HCT116 (cell line): ENCODE results near the gene LRRFIP2. TPM values are rescaled to one million over a fixed set of nuclear protein-coding genes. Genes with fewer than 3 reads are reported as not detected.
"Not testable (repeated sequence)": the region's sequence is repeated elsewhere in the genome, so short reads cannot be mapped to it uniquely, and the experiment has no call there.

Experiments
- ATAC-seq: fragments of 200-7000 bp; cut with Tn5 transposase; 2 replicates; pipeline ENCODE4 v1.9.1; 2020; ENCODE audit warnings: mild to moderate bottlenecking, moderate library complexity
- BruUV-seq: library from RNA; stranded (reverse); fragments of 400-500 nt; replicated peaks from 2 replicates; lab custom pipeline; 2021; lab: Mats Ljungman, UMichigan
- CTCF ChIA-PET: fragments of 300-600 bp; sonication (Branson Sonifier 250); formaldehyde crosslinking; loops from one replicate; lab custom pipeline; 2021; ENCODE audit warnings: antibody characterized with exemption; lab: Charles Lee
- POLR2A ChIA-PET: fragments of 300-600, 350-600 bp; sonication (Branson Sonifier 250); formaldehyde crosslinking; loops from one replicate; lab custom pipeline; 2021; ENCODE audit warnings: antibody characterized with exemption; lab: Charles Lee
- RAD21 ChIA-PET, 2 experiments: fragments of 300-600 bp; sonication (Branson Sonifier 250); formaldehyde crosslinking; loops; one replicate each; lab custom pipeline; 2023; ENCODE audit warnings: low total read pairs in 2 of 2; ENCODE audit not compliant: uncharacterized antibody in 2 of 2, unreplicated experiment in 2 of 2, low non-redundant PET in 1 of 2; lab: Charles Lee
- DNase-seq: peaks from one replicate; pipeline ENCODE4 v3.0.0-alpha.2; 2010; ENCODE audit warnings: low read depth, low spot score
- H2AFZ ChIP-seq: fragments of 200-600 bp; shearing (Covaris generic), sonication (generic); 2 replicates; pipeline ENCODE4 v1.6.1; 2017; ENCODE audit warnings: low read depth, mixed run types, mixed read lengths, antibody characterized with exemption, low read length; ENCODE audit not compliant: poor library complexity, severe bottlenecking
- H3K27ac ChIP-seq: 2 replicates; pipeline ENCODE4 v1.5.1; 2012; ENCODE audit warnings: low read depth, low read length
- H3K27me3 ChIP-seq: fragments of 200-600 bp; sonication (generic); 2 replicates; pipeline ENCODE4 v1.6.1; 2016; ENCODE audit warnings: mixed run types, low read length, mixed read lengths; ENCODE audit not compliant: insufficient read depth
- H3K36me3 ChIP-seq, 2 experiments: fragments of 200-500 bp in 1 of 2; fragments of 200-600 bp in 1 of 2; sonication (Bioruptor generic) in 1 of 2; sonication (generic) in 1 of 2; 2 replicates each; pipeline versions ENCODE4 v1.5.1 to v1.6.1; 2014 to 2016; ENCODE audit warnings: low read length in 2 of 2, inconsistent platforms in 1 of 2, mixed read lengths in 1 of 2, mixed run types in 1 of 2; ENCODE audit not compliant: insufficient read depth in 2 of 2, control insufficient read depth in 1 of 2
- H3K4me1 ChIP-seq, 2 experiments: fragments of 200-600 bp in 1 of 2; sonication (generic) in 1 of 2; 2 replicates each; pipeline versions ENCODE4 v1.5.1 to v1.6.1; 2012 to 2017; ENCODE audit warnings: low read length in 2 of 2, inconsistent platforms in 1 of 2, mild to moderate bottlenecking in 1 of 2, mixed read lengths in 1 of 2, mixed run types in 1 of 2, moderate library complexity in 1 of 2; ENCODE audit not compliant: insufficient read depth in 2 of 2, control insufficient read depth in 1 of 2
- H3K4me2 ChIP-seq: fragments of 200-600 bp; sonication (generic); 2 replicates; pipeline ENCODE4 v1.6.1; 2017; ENCODE audit warnings: mixed run types, low read length, mixed read lengths
- H3K4me3 ChIP-seq, 2 experiments: fragments of 200-600 bp in 1 of 2; sonication (generic) in 1 of 2; replicated peaks in 1 of 2; 2 replicates each; pipeline ENCODE4 v1.5.1; 2011 to 2016; ENCODE audit warnings: low read length in 2 of 2, control low read depth in 1 of 2, low read depth in 1 of 2, mild to moderate bottlenecking in 1 of 2, mixed read lengths in 1 of 2, mixed run types in 1 of 2
- H3K79me2 ChIP-seq: fragments of 200-600 bp; sonication (generic); 2 replicates; pipeline ENCODE4 v1.6.1; 2017; ENCODE audit warnings: mild to moderate bottlenecking, mixed run types, low read length, moderate library complexity, mixed read lengths; ENCODE audit not compliant: insufficient read depth
- H3K9ac ChIP-seq: fragments of 200-600 bp; sonication (generic); 2 replicates; pipeline ENCODE4 v1.6.1; 2016; ENCODE audit warnings: low read length, mixed read lengths
- H3K9me2 ChIP-seq: fragments of 200-600 bp; sonication (generic), shearing (Covaris generic); 2 replicates; pipeline ENCODE4 v1.6.1; 2017; ENCODE audit warnings: mixed run types, mild to moderate bottlenecking, moderate library complexity; ENCODE audit not compliant: insufficient read depth
- H3K9me3 ChIP-seq, 2 experiments: fragments of 200-500 bp in 1 of 2; fragments of 200-600 bp in 1 of 2; sonication (Bioruptor generic) in 1 of 2; sonication (generic) in 1 of 2; 2 replicates each; pipeline ENCODE4 v1.6.1; 2014 to 2017; ENCODE audit warnings: low read length in 2 of 2, mixed read lengths in 2 of 2, inconsistent platforms in 1 of 2, low read depth in 1 of 2, mild to moderate bottlenecking in 1 of 2, mixed run types in 1 of 2, moderate library complexity in 1 of 2; ENCODE audit not compliant: control insufficient read depth in 1 of 2, insufficient read depth in 1 of 2
- H4K20me1 ChIP-seq: fragments of 200-600 bp; sonication (generic), shearing (Covaris generic); 2 replicates; pipeline ENCODE4 v1.6.1; 2017; ENCODE audit warnings: mixed run types, mild to moderate bottlenecking, moderate library complexity; ENCODE audit not compliant: insufficient read depth
- CEBPB ChIP-seq: IDR thresholded peaks from 2 replicates; pipeline ENCODE4 v1.6.1; 2012; ENCODE audit warnings: low read depth
- EGR1 ChIP-seq: IDR thresholded peaks from 2 replicates; pipeline ENCODE4 v1.6.1; 2012; ENCODE audit warnings: low read depth
- EZH2 ChIP-seq: fragments of 200-600 bp; sonication (generic); IDR thresholded peaks from 2 replicates; pipeline ENCODE4 v1.6.1; 2017; ENCODE audit warnings: antibody characterized with exemption, mixed run types
- POLR2A ChIP-seq: IDR thresholded peaks from 2 replicates; pipeline ENCODE4 v1.7.0; 2011; ENCODE audit warnings: borderline replicate concordance; ENCODE audit not compliant: insufficient read depth, insufficient read length; ENCODE audit errors: extremely low read depth
- TCF7L2 ChIP-seq: IDR thresholded peaks from 2 replicates; pipeline ENCODE4 v1.7.0; 2011; ENCODE audit warnings: borderline replicate concordance, inconsistent platforms; ENCODE audit not compliant: insufficient read depth, insufficient read length; ENCODE audit errors: extremely low read depth
- intact Hi-C: fragments of 100-400 bp; cut with micrococcal nuclease; formaldehyde crosslinking; loops from 2 replicates; pipeline ENCODE4 v1.10.0; 2022
- total RNA-seq: library from RNA; stranded (reverse); gene quantifications from one replicate; pipeline ENCODE4 v1.2.1, GENCODE V29; 2021; ENCODE audit not compliant: unreplicated experiment
- TF ChIP-seq, protein P1 (sequence below): IDR thresholded peaks from 2 replicates; pipeline ENCODE4 v1.6.1; 2012

LRRFIP2 gene
- total RNA-seq, 1 experiment from 2014 or later, result 27.0 TPM

DNA sequence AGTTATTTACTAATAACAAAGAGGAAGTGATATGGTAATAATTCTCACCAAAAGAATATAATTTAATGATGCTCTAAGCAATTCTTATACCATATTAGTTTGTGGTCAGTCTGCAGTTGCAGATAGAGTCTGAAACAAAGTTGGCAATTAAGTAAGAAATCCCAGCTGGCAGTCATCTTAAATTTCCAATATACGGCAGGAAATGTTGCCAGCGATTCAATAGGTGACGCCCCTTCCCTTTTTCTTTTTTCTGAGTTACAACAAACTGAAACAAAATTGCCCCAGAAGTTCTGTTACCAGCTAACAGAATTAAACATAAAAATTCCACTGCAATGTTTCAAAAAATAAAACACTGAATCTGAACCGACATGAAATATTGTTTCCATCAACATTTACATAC, 26.7 kb downstream of the LRRFIP2 start:
- TF ChIP-seq EZH2 (no peak), TCF7L2 (no peak), POLR2A (no peak), CEBPB (no peak), EGR1 (no peak)
- TF ChIP-seq, protein P1, sequence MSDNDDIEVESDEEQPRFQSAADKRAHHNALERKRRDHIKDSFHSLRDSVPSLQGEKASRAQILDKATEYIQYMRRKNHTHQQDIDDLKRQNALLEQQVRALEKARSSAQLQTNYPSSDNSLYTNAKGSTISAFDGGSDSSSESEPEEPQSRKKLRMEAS, result no peak
- Histone ChIP-seq H3K27me3 (no peaks in the 10 kb centered on the region), H3K4me1 (no peaks in the 10 kb centered on the region), H3K9me3 (no peaks in the 10 kb centered on the region), H3K4me2 (no peak overlapping the region), H3K4me3 (no peak overlapping the region), H3K36me3 (peaks cover 3 to 5% of the 10 kb centered on the region in 2 experiments; a peak in 1 of 4 replicates), H2AFZ (no peak overlapping the region), H3K9me2 (no peaks in the 10 kb centered on the region), H3K27ac (no peak overlapping the region), H3K9ac (no peak overlapping the region), H4K20me1 (peaks cover 5% of the 10 kb centered on the region; the same call in 1 of the 2 replicates), H3K79me2 (peaks cover 7% of the 10 kb centered on the region; the same call in 1 of the 2 replicates)
- intact Hi-C loops, result no loop called here
- DNase-seq (no peak), ATAC-seq (no peak)
- ChIA-PET POLR2A (no interaction called here), CTCF (no interaction called here), RAD21 (no interaction called here)
- no TSS peak for BruUV-seq

- POLR2A ChIA-PET, H2AFZ ChIP-seq, ATAC-seq, intact Hi-C loops, H3K9ac ChIP-seq, CTCF ChIA-PET, H3K79me2 ChIP-seq, DNase-seq, H3K4me1 ChIP-seq, H3K4me3 ChIP-seq, H3K27me3 ChIP-seq, H3K9me2 ChIP-seq, H3K27ac ChIP-seq, H3K4me2 ChIP-seq, H3K9me3 ChIP-seq, BruUV-seq, H4K20me1 ChIP-seq, H3K36me3 ChIP-seq, RAD21 ChIA-PET: not testable (repeated sequence)
Observed at GRCh38 chr3:37146927-37147326, 27.5 kb downstream of the LRRFIP2 start.
